Measurements from ENCODE around the gene RAP1GAP. TPM values are rescaled to one million over a fixed set of nuclear protein-coding genes. Genes with fewer than 3 reads are reported as not detected.

RAP1GAP gene
- total and polyA plus RNA-seq, 2 of the 13 experiments (the other 11 are each of a cell fraction or from before 2014, with no cell fraction given): 11.9 to 37.5 TPM

DNA sequence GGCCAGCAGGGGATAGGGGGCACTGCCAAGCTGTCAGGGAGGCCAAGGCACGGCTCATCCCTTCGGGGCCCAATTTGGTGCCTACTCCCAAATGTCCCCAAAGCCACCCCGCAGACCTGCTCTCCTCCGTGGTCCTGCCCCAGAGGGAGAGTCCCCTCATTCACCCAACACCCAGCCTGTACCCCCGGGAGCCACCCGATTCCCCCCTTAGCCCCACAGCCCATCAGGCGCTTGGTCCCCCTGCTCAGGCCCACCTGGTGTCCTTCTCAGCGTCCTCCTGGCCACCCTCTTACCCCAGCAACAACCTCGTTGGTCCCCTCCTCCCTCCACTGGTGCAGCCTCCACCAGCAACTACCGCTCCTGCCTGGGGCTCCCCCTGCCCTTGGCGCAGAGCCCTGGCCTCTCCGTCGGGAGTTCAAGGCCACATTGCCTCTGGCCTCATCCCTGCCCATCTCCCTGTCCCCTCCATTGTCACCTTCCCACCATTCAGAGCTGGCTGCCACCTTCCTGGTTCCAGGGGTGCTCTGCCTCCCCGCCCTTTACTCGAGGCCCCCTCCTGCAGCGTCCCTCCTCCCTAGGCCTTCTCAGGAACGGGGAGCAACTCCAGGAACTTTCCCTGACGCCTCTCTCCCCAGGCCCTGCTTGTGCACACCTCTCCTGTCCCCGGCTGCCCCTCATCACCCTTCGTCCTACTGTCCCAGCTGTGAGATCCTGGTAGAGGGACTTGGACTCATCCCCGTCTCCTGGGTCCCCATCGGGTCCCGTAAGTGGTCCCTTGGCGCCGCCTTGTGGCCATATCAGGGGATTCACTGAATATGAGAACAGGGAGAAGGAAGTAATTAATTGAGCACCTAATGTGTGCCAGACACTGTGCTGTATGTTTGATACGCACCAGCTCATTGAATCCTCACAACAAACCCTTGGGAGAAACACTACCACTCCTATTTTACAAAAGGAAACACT lies 73.9 kb downstream of the RAP1GAP start:
- peaks cover 4 to 7% of the 10 kb centered on the region in 2 experiments; a peak in 3 of 5 replicates for H3K36me3 ChIP-seq (replicated peaks in 1 of 2; ENCODE audit: control insufficient read depth in 1 of 2, insufficient read depth in 2 of 2, low read length in 2 of 2)
- H4K20me1 ChIP-seq (ENCODE audit: insufficient read depth, low read length): no peaks in the 10 kb centered on the region; the same call in 1 of the 2 replicates
- WGBS (ENCODE audit: low lambda C conversion rate): 48% methylated on average over 24 of the region's 26 CpGs
- no peak overlapping the region for H3K9ac ChIP-seq (ENCODE audit: insufficient read depth, low read depth, low read length)
- in situ Hi-C loops (cut with HindIII; ENCODE audit: extremely low pct_ligation_motif_present, low pct_unique_long_range_greater_than_20kb) (no loop called here), intact Hi-C loops (cut with micrococcal nuclease; ENCODE audit: unreplicated experiment) (loop anchor here (2.0 kb wide), 1 partner anchor 64 kb away; no protein-coding TSS in a partner anchor)
- peak; percentile 49 for DNase-seq (ENCODE audit: low spot score)
- no peaks in the 10 kb centered on the region for H3K79me2 ChIP-seq (ENCODE audit: insufficient read depth, low read length)
- BruUV-seq (replicated peaks): no TSS peak
- no peak for FAIRE-seq
- peak; percentile 21 for ATAC-seq
- H3K27ac ChIP-seq (ENCODE audit: extremely low read length, insufficient read depth, low read length): no peak overlapping the region
- peaks cover 25% of the 10 kb centered on the region for H3K4me1 ChIP-seq (ENCODE audit: insufficient read depth, low read length)
- H3K4me2 ChIP-seq (ENCODE audit: low read depth, low read length): no peak overlapping the region
- H2AFZ ChIP-seq (ENCODE audit: low read length): no peak overlapping the region
- H3K9me3 ChIP-seq (ENCODE audit: low read length): no peaks in the 10 kb centered on the region
- ChIA-PET POLR2A (no interaction called here), CTCF (ENCODE audit: low intra/inter-chr PET ratio, low total read pairs) (interaction anchor here (1.1 to 1.4 kb wide), 2 partner anchors 87 to 225 kb away, joined by 4 read pairs; no protein-coding TSS in a partner anchor)
- no peak overlapping the region for H3K4me3 ChIP-seq (replicated peaks in 1 of 3; ENCODE audit: insufficient read depth in 1 of 3, low read depth in 2 of 3, low read length in 3 of 3)
- H3K27me3 ChIP-seq (ENCODE audit: control insufficient read depth in 1 of 2, insufficient read depth in 2 of 2, low read length in 2 of 2): peaks cover 0 to 12% of the 10 kb centered on the region in 2 experiments; a peak in 3 of 5 replicates
- TF ChIP-seq THRA (CRISPR knock-in tag; IDR thresholded peaks at IDR 0.05; ENCODE audit: borderline replicate concordance) (no peak), ZFP36 (IDR thresholded peaks at IDR 0.05; ENCODE audit: borderline replicate concordance, low read depth, low read length, partially characterized antibody) (no peak), ZEB1 (IDR thresholded peaks at IDR 0.05; ENCODE audit: insufficient replicate concordance, low read depth) (peak; percentile 29), TRIM22 (IDR thresholded peaks at IDR 0.05) (no peak), PHF8 (CRISPR knock-in tag; IDR thresholded peaks at IDR 0.05) (no peak), CENPX (CRISPR knock-in tag; IDR thresholded peaks at IDR 0.05) (no peak), SOX6 (IDR thresholded peaks at IDR 0.05) (no peak), SOX6 (CRISPR knock-in tag; IDR thresholded peaks at IDR 0.05) (peak; percentile 32), MAF1 (CRISPR knock-in tag; IDR thresholded peaks at IDR 0.05; ENCODE audit: borderline replicate concordance) (no peak), ZNF280B (CRISPR knock-in tag; IDR thresholded peaks at IDR 0.05; ENCODE audit: borderline replicate concordance) (0 out of 2 replicates have a peak, but pooled peaks have one; percentile 14), TBL1XR1 (IDR thresholded peaks at IDR 0.05; ENCODE audit: borderline replicate concordance, low read length, partially characterized antibody) (no peak), HOMEZ (CRISPR knock-in tag; IDR thresholded peaks at IDR 0.05; ENCODE audit: low read depth) (no peak), SMC3 (IDR thresholded peaks at IDR 0.05; ENCODE audit: low read length) (peak; percentile 43; the same call in 1 of the 2 replicates), ZNF512 (CRISPR knock-in tag; IDR thresholded peaks at IDR 0.05) (no peak), POLR2AphosphoS5 (IDR thresholded peaks at IDR 0.05; ENCODE audit: low read depth, low read length) (0 out of 2 replicates have a peak, but pooled peaks have one; percentile 12)

All from HepG2 (cell line).